22Rv1 (cell line): Measurements from ENCODE around the gene ACACA.

Experiments used
- H3K27ac ChIP-seq: fragments of 450-650 bp; 2 replicates; pipeline ENCODE4 v1.5.1; 2017
- ZFX ChIP-seq: fragments of 450-650 bp; IDR thresholded peaks from 2 replicates; pipeline ENCODE4 v1.6.1; 2017; ENCODE audit warnings: antibody characterized with exemption, borderline replicate concordance
- TF ChIP-seq, protein P1 (sequence below): fragments of 450-650 bp; IDR thresholded peaks from 2 replicates; pipeline ENCODE4 v1.5.1; 2017; ENCODE audit warnings: mild to moderate bottlenecking

The ACACA gene

GRCh38 chr17:37097154-37097553 is 309.5 kb downstream of the ACACA start:
- TF ChIP-seq ZFX: no peak
- TF ChIP-seq, protein P1, sequence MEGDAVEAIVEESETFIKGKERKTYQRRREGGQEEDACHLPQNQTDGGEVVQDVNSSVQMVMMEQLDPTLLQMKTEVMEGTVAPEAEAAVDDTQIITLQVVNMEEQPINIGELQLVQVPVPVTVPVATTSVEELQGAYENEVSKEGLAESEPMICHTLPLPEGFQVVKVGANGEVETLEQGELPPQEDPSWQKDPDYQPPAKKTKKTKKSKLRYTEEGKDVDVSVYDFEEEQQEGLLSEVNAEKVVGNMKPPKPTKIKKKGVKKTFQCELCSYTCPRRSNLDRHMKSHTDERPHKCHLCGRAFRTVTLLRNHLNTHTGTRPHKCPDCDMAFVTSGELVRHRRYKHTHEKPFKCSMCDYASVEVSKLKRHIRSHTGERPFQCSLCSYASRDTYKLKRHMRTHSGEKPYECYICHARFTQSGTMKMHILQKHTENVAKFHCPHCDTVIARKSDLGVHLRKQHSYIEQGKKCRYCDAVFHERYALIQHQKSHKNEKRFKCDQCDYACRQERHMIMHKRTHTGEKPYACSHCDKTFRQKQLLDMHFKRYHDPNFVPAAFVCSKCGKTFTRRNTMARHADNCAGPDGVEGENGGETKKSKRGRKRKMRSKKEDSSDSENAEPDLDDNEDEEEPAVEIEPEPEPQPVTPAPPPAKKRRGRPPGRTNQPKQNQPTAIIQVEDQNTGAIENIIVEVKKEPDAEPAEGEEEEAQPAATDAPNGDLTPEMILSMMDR: no peak
- H3K27ac ChIP-seq: no peak overlapping the region

DNA sequence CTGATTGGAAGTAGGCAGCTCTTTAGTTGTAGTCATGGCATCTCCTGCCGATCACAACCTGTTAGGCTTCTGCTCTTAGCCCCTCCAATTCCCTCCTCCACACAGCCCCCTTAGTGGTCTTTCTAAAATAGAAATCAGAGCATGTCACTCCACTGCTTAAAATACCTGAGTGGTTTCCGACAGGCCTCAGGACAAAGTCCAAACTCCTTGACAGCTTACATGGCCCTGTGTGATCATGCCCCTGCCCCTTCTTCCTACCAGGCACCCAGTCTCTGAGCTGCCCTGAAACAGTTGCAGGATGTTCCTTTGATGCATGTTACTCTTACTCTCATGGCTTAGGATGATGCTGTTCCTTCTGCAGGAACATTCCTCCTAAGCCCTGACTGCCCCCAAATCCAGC is 310.6 kb downstream of the ACACA start:
- TF ChIP-seq, protein P1: no peak
- no peak for TF ChIP-seq ZFX
- H3K27ac ChIP-seq: no peak overlapping the region

- no peak for TF ChIP-seq ZFX
- TF ChIP-seq, protein P1: no peak
Measured at GRCh38 chr17:37094391-37094790, 312.2 kb downstream of the ACACA start.

GRCh38 chr17:37092701-37093100 is 313.9 kb downstream of the ACACA start:
- TF ChIP-seq, protein P1: no peak
- no peak for TF ChIP-seq ZFX

More at GRCh38 chr17:37094391-37094790, 312.2 kb downstream of the ACACA start:
- no peak overlapping the region for H3K27ac ChIP-seq

DNA sequence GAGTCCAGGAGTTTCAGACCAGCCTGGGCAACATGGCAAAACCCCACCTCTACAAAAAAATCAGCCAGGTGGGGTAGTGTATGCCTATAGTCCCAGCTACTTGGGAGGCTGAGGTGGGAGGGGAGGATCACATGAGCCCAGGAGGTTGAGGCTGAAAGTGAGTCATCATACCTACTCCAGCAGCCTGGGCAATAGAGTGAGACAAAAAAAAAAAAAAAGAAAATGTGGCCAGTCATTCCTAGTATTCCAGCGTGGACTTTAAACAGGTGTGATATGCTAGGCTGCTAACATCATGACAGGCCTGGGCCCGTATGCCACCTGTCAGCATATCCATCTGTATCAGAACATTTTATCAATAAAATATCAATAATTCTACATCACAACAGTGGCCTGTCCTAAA is 314.6 kb downstream of the ACACA start:
- TF ChIP-seq ZFX: no peak
- TF ChIP-seq, protein P1: no peak
- H3K27ac ChIP-seq: no peak overlapping the region

More at GRCh38 chr17:37092701-37093100, 313.9 kb downstream of the ACACA start:
- no peak overlapping the region for H3K27ac ChIP-seq

DNA sequence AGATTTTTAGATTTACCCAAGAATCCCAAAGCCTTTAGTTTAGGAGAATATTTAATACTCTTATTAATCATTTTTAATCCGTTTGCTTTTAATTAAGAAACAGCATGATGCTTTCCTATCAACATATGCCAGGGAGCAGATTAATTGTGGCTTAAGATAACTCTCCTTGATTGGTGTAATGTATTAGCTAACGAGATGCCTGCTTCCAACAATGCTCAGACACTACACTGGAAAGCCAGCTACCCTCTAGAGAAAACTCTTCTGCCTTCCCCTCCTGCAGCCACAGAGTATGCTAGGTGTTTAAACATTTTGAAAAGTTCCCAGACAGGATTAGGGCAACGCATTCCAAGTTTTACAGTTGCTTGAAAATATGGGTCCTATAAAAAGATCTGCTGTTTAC is 315.7 kb downstream of the ACACA start:
- no peak overlapping the region for H3K27ac ChIP-seq
- TF ChIP-seq, protein P1: no peak
- no peak for TF ChIP-seq ZFX

GRCh38 chr17:37089956-37090355 is 316.7 kb downstream of the ACACA start:
- H3K27ac ChIP-seq: no peak overlapping the region
- no peak for TF ChIP-seq ZFX
- TF ChIP-seq, protein P1: no peak
